Measurements from ENCODE around the gene SLC12A9.

- no peak for TF ChIP-seq EP300 (IDR thresholded peaks at IDR 0.05; ENCODE audit: borderline replicate concordance)
- TF ChIP-seq CEBPB (IDR thresholded peaks at IDR 0.05) = no peak
- TF ChIP-seq TCF12 (IDR thresholded peaks at IDR 0.05; ENCODE audit: low read depth) = no peak
- no peak for TF ChIP-seq YY1 (IDR thresholded peaks at IDR 0.05; ENCODE audit: low read depth)
- no peak for TF ChIP-seq TEAD4 (IDR thresholded peaks at IDR 0.05)
Observed at GRCh38 chr7:100856871-100857282, 4.4 kb downstream of the SLC12A9 start.
